Keratinocyte (primary cell): ENCODE results near the gene METAP1D. TPM values are rescaled to one million over a fixed set of nuclear protein-coding genes. Genes with fewer than 3 reads are reported as not detected.

Experiments
- DNase-seq: peaks from one replicate; pipeline ENCODE4 v3.0.0-alpha.2; 2011; ENCODE audit warnings: low read depth, missing footprints, low spot score
- FAIRE-seq: peaks from 2 replicates; lab custom pipeline; 2011; peaks lifted over from hg19 to GRCh38; lab: Jason Lieb, UNC
- H2AFZ ChIP-seq: 2 replicates; pipeline ENCODE4 v1.6.0; 2012; ENCODE audit warnings: low read length, control low read depth, inconsistent platforms; ENCODE audit not compliant: control insufficient read depth
- H3K27ac ChIP-seq: 2 replicates; pipeline ENCODE4 v1.5.1; 2011; ENCODE audit warnings: low read length; ENCODE audit not compliant: control insufficient read depth, insufficient read depth
- H3K27me3 ChIP-seq: 3 replicates; pipeline ENCODE4 v1.6.0; 2011; ENCODE audit warnings: low read length; ENCODE audit not compliant: control insufficient read depth, insufficient read depth; ENCODE audit errors: extremely low read depth
- H3K36me3 ChIP-seq, 2 experiments: 2 replicates in 1 of 2; 3 replicates in 1 of 2; pipeline ENCODE4 v1.5.1; 2011; ENCODE audit warnings: low read length in 2 of 2, mild to moderate bottlenecking in 1 of 2; ENCODE audit not compliant: control insufficient read depth in 2 of 2, insufficient read depth in 2 of 2; ENCODE audit errors: extremely low read depth in 1 of 2
- H3K4me1 ChIP-seq: 3 replicates; pipeline ENCODE4 v1.5.1; 2011; ENCODE audit warnings: low read length; ENCODE audit not compliant: control insufficient read depth, insufficient read depth; ENCODE audit errors: extremely low read depth
- H3K4me2 ChIP-seq: 3 replicates; pipeline ENCODE4 v1.6.0; 2011; ENCODE audit warnings: low read depth, low read length; ENCODE audit not compliant: control insufficient read depth, insufficient read depth; ENCODE audit errors: extremely low read depth
- H3K4me3 ChIP-seq, 3 experiments: fragments of 200-600 bp in 1 of 3; sonication (generic) in 1 of 3; 2 replicates in 2 of 3; 3 replicates in 1 of 3; pipeline ENCODE4 v1.5.1; 2011 to 2016; ENCODE audit warnings: low read length in 3 of 3, mild to moderate bottlenecking in 3 of 3, control low read depth in 2 of 3, inconsistent platforms in 1 of 3, low read depth in 1 of 3, mixed read lengths in 1 of 3, mixed run types in 1 of 3, moderate library complexity in 1 of 3; ENCODE audit not compliant: control insufficient read depth in 2 of 3, insufficient read depth in 2 of 3; ENCODE audit errors: extremely low read depth in 1 of 3
- H3K79me2 ChIP-seq: 2 replicates; pipeline ENCODE4 v1.6.0; 2012; ENCODE audit warnings: low read length; ENCODE audit not compliant: control insufficient read depth, insufficient read depth
- H3K9ac ChIP-seq: 3 replicates; pipeline ENCODE4 v1.6.0; 2011; ENCODE audit warnings: low read length; ENCODE audit not compliant: control insufficient read depth, insufficient read depth; ENCODE audit errors: extremely low read depth
- H3K9me1 ChIP-seq: 3 replicates; pipeline ENCODE4 v1.6.0; 2011; ENCODE audit warnings: low read length; ENCODE audit not compliant: control insufficient read depth, insufficient read depth; ENCODE audit errors: extremely low read depth
- H3K9me3 ChIP-seq: 2 replicates; pipeline ENCODE4 v1.5.1; 2012; ENCODE audit warnings: low read depth, low read length; ENCODE audit not compliant: control insufficient read depth
- H4K20me1 ChIP-seq: 3 replicates; pipeline ENCODE4 v1.6.0; 2011; ENCODE audit warnings: low read length; ENCODE audit not compliant: control insufficient read depth, insufficient read depth; ENCODE audit errors: extremely low read depth
- CTCF ChIP-seq, 3 experiments: IDR thresholded peaks in 1 of 3; conservative IDR thresholded peaks in 1 of 3; optimal IDR thresholded peaks in 1 of 3; 2 replicates in 2 of 3; 3 replicates in 1 of 3; pipeline versions ENCODE3 to v1.5.1; 2011; ENCODE audit warnings: low read length in 3 of 3, mild to moderate bottlenecking in 3 of 3, moderate library complexity in 2 of 3, control low read depth in 1 of 3, inconsistent platforms in 1 of 3; ENCODE audit not compliant: insufficient read depth in 2 of 3; ENCODE audit errors: extremely low read depth in 1 of 3
- EZH2 ChIP-seq: IDR thresholded peaks from one replicate; pipeline ENCODE4 v1.6.1; 2012; ENCODE audit warnings: inconsistent platforms, mild to moderate bottlenecking, low read length, moderate library complexity
- dilution Hi-C: fragments of 300-500 bp; cut with MboI; formaldehyde crosslinking; loops from one replicate; pipeline ENCODE4 v1.7.0; 2020; ENCODE audit warnings: low sequenced_read_pairs; ENCODE audit not compliant: extremely low pct_ligation_motif_present
- polyA plus RNA-seq, 5 experiments: library from polyadenylated mRNA; depleted of rRNA in 3 of 5; stranded (reverse) in 3 of 5; stranded (forward) in 1 of 5; unstranded in 1 of 5; fragments of >200 nt; gene quantifications; 1 replicate in 1 of 5; 2 replicates in 3 of 5; 3 replicates in 1 of 5; pipeline versions ENCODE4 v1.2.1 to v1.2.3, GENCODE V29; 2011 to 2012; ENCODE audit warnings: missing spikeins in 2 of 5, low read depth in 1 of 5, low replicate concordance in 1 of 5

METAP1D gene
- polyA plus RNA-seq, 1 donor (not counting 4 experiments of a cell fraction or from before 2014, with no cell fraction given) = 5.1 TPM

- H2AFZ ChIP-seq = no peak overlapping the region
Measured at GRCh38 chr2:172116107-172116506, 116.4 kb downstream of the METAP1D start.

GRCh38 chr2:172119089-172119488 is 119.3 kb downstream of the METAP1D start:
- TF ChIP-seq CTCF (optimal IDR thresholded peaks at IDR 0.05 in 1 of 3, IDR thresholded peaks at IDR 0.05 in 1 of 3, conservative IDR thresholded peaks at IDR 0.05 in 1 of 3; ENCODE audit: extremely low read depth in 1 of 3, insufficient read depth in 2 of 3, low read length in 3 of 3) (no peak), EZH2 (no peak)
- H4K20me1 ChIP-seq = no peaks in the 10 kb centered on the region
- dilution Hi-C loops = no loop called here
- DNase-seq = no peak
- no peaks in the 10 kb centered on the region for H3K9me3 ChIP-seq
- peak; percentile 83 for FAIRE-seq
- H3K9ac ChIP-seq = peak overlapping the region; percentile 51
- no peaks in the 10 kb centered on the region for H3K27me3 ChIP-seq
- H3K9me1 ChIP-seq = no peaks in the 10 kb centered on the region
- peak overlapping the region; percentile 52 for H2AFZ ChIP-seq
- peaks cover 30% of the 10 kb centered on the region for H3K4me1 ChIP-seq
- peak overlapping the region; percentile 84 for H3K27ac ChIP-seq
- no peaks in the 10 kb centered on the region for H3K79me2 ChIP-seq
- peak overlapping the region; percentile 80 for H3K4me2 ChIP-seq
- peak overlapping the region in 2 of 3 experiments; percentile 41 to 48 for H3K4me3 ChIP-seq
- H3K36me3 ChIP-seq = no peaks in the 10 kb centered on the region

More at GRCh38 chr2:172116107-172116506, 116.4 kb downstream of the METAP1D start:
- no peak for FAIRE-seq
- Histone ChIP-seq H3K9me3 (no peaks in the 10 kb centered on the region), H3K36me3 (no peaks in the 10 kb centered on the region), H3K9me1 (no peaks in the 10 kb centered on the region), H3K27ac (no peak overlapping the region), H3K4me1 (peaks cover 22% of the 10 kb centered on the region), H3K27me3 (no peaks in the 10 kb centered on the region), H3K4me3 (no peak overlapping the region), H3K9ac (no peak overlapping the region), H3K79me2 (no peaks in the 10 kb centered on the region), H3K4me2 (no peak overlapping the region), H4K20me1 (no peaks in the 10 kb centered on the region)
- TF ChIP-seq EZH2 (no peak), CTCF (optimal IDR thresholded peaks at IDR 0.05 in 1 of 3, IDR thresholded peaks at IDR 0.05 in 1 of 3, conservative IDR thresholded peaks at IDR 0.05 in 1 of 3; ENCODE audit: extremely low read depth in 1 of 3, insufficient read depth in 2 of 3, low read length in 3 of 3) (no peak)
- dilution Hi-C loops = no loop called here
- no peak for DNase-seq
